ENCODE data around the gene KLRF2. TPM values are rescaled to one million over a fixed set of nuclear protein-coding genes. Genes with fewer than 3 reads are reported as not detected.

The KLRF2 gene
- polyA plus RNA-seq (not detected in 2 replicates), polyA minus RNA-seq (not detected in 2 replicates)

- Histone ChIP-seq H3K9me3 (ENCODE audit: low read length) (no peaks in the 10 kb centered on the region), H3K27ac (ENCODE audit: low read length) (no peak within 1 kb of the TSS), H3K4me3 (ENCODE audit: low read length) (no peak within 1 kb of the TSS), H3K79me2 (replicated peaks; ENCODE audit: insufficient read depth, low read length) (no peaks in the 10 kb centered on the region), H3K36me3 (ENCODE audit: insufficient read depth, low read length) (no peaks in the 10 kb centered on the region), H2AFZ (ENCODE audit: low read depth, low read length) (no peak within 1 kb of the TSS), H4K20me1 (ENCODE audit: insufficient read depth) (no peaks in the 10 kb centered on the region), H3K4me2 (ENCODE audit: low read length) (no peak within 1 kb of the TSS), H3F3A (ENCODE audit: insufficient read depth, low read length, poor library complexity, severe bottlenecking) (no peaks in the 10 kb centered on the region), H3K9ac (ENCODE audit: low read length) (no peak within 1 kb of the TSS), H3K9me2 (ENCODE audit: insufficient read depth, low read length) (no peaks in the 10 kb centered on the region), H3K27me3 (ENCODE audit: insufficient read depth, low read depth, low read length) (no peaks in the 10 kb centered on the region)
- no peak for TF ChIP-seq SMC3 (conservative IDR thresholded peaks at IDR 0.05; ENCODE audit: poor library complexity)
- no peak for TF ChIP-seq RAD21 (conservative IDR thresholded peaks at IDR 0.05)
- TF ChIP-seq EP300 (conservative IDR thresholded peaks at IDR 0.05; ENCODE audit: poor library complexity, severe bottlenecking), result no peak
- no peak for TF ChIP-seq REST (IDR thresholded peaks at IDR 0.05; ENCODE audit: borderline replicate concordance)
- TF ChIP-seq MXI1 (conservative IDR thresholded peaks at IDR 0.05; ENCODE audit: poor library complexity, severe bottlenecking), result no peak
- TF ChIP-seq POLR2AphosphoS5 (IDR thresholded peaks at IDR 0.05), result no peak
- TF ChIP-seq, protein P1, sequence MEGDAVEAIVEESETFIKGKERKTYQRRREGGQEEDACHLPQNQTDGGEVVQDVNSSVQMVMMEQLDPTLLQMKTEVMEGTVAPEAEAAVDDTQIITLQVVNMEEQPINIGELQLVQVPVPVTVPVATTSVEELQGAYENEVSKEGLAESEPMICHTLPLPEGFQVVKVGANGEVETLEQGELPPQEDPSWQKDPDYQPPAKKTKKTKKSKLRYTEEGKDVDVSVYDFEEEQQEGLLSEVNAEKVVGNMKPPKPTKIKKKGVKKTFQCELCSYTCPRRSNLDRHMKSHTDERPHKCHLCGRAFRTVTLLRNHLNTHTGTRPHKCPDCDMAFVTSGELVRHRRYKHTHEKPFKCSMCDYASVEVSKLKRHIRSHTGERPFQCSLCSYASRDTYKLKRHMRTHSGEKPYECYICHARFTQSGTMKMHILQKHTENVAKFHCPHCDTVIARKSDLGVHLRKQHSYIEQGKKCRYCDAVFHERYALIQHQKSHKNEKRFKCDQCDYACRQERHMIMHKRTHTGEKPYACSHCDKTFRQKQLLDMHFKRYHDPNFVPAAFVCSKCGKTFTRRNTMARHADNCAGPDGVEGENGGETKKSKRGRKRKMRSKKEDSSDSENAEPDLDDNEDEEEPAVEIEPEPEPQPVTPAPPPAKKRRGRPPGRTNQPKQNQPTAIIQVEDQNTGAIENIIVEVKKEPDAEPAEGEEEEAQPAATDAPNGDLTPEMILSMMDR (IDR thresholded peaks at IDR 0.05; ENCODE audit: poor library complexity, severe bottlenecking), result no peak
- TF ChIP-seq TAF1 (IDR thresholded peaks at IDR 0.05; ENCODE audit: low read depth), result no peak
- TF ChIP-seq EZH2 (IDR thresholded peaks at IDR 0.05; ENCODE audit: borderline replicate concordance, insufficient read depth, low read length, poor library complexity, severe bottlenecking), result no peak
Observed at GRCh38 chr12:9881246-9881645, at the start of gene KLRF2. TSS of gene KLRF2 (plus strand) at chr12:9881489. CDS start at chr12:9881596, 107 bp downstream.

DNA sequence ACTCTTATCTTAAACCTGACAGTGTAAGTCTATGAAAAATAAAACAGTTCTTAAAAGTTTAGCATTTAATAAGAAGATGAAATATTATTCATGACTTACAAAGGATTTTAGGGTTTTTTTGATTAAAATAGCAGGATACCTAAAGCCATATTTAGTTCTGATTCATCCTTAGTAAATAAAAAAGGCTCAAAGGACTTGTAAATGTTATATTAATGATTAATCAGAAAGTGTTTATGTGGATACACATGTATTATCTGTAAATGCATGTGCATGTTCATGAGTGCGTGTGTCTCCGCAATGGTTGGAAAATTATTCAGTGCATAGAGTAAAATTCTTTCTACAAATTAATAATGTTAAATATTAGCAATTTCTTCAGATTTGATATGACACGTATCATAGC lies 49.6 kb upstream of the KLRF2 start:
- TF ChIP-seq TAF1 (IDR thresholded peaks at IDR 0.05; ENCODE audit: low read depth), result no peak
- no peak for TF ChIP-seq RAD21 (conservative IDR thresholded peaks at IDR 0.05)
- TF ChIP-seq SMC3 (conservative IDR thresholded peaks at IDR 0.05; ENCODE audit: poor library complexity), result no peak
- Histone ChIP-seq H3K4me2 (ENCODE audit: low read length) (no peak overlapping the region), H2AFZ (ENCODE audit: low read depth, low read length) (no peak overlapping the region), H3K27ac (ENCODE audit: low read length) (no peak overlapping the region), H3K79me2 (replicated peaks; ENCODE audit: insufficient read depth, low read length) (no peaks in the 10 kb centered on the region), H3K4me3 (ENCODE audit: low read length) (no peak overlapping the region), H3K36me3 (ENCODE audit: insufficient read depth, low read length) (no peaks in the 10 kb centered on the region), H3K9me2 (ENCODE audit: insufficient read depth, low read length) (no peaks in the 10 kb centered on the region), H4K20me1 (ENCODE audit: insufficient read depth) (no peaks in the 10 kb centered on the region), H3F3A (ENCODE audit: insufficient read depth, low read length, poor library complexity, severe bottlenecking) (no peaks in the 10 kb centered on the region), H3K27me3 (ENCODE audit: insufficient read depth, low read depth, low read length) (no peaks in the 10 kb centered on the region), H3K9me3 (ENCODE audit: low read length) (no peaks in the 10 kb centered on the region), H3K9ac (ENCODE audit: low read length) (no peak overlapping the region)

- Histone ChIP-seq H3F3A (ENCODE audit: insufficient read depth, low read length, poor library complexity, severe bottlenecking) (no peaks in the 10 kb centered on the region), H3K9ac (ENCODE audit: low read length) (no peak overlapping the region), H3K27me3 (ENCODE audit: insufficient read depth, low read depth, low read length) (no peaks in the 10 kb centered on the region), H3K79me2 (replicated peaks; ENCODE audit: insufficient read depth, low read length) (no peaks in the 10 kb centered on the region), H3K27ac (ENCODE audit: low read length) (no peak overlapping the region), H3K9me2 (ENCODE audit: insufficient read depth, low read length) (no peaks in the 10 kb centered on the region), H4K20me1 (ENCODE audit: insufficient read depth) (no peaks in the 10 kb centered on the region), H3K4me3 (ENCODE audit: low read length) (no peak overlapping the region), H3K36me3 (ENCODE audit: insufficient read depth, low read length) (no peaks in the 10 kb centered on the region), H3K9me3 (ENCODE audit: low read length) (no peaks in the 10 kb centered on the region), H3K4me2 (ENCODE audit: low read length) (no peak overlapping the region), H2AFZ (ENCODE audit: low read depth, low read length) (no peak overlapping the region)
- TF ChIP-seq MXI1 (conservative IDR thresholded peaks at IDR 0.05; ENCODE audit: poor library complexity, severe bottlenecking) (no peak), SMC3 (conservative IDR thresholded peaks at IDR 0.05; ENCODE audit: poor library complexity) (no peak), EZH2 (IDR thresholded peaks at IDR 0.05; ENCODE audit: borderline replicate concordance, insufficient read depth, low read length, poor library complexity, severe bottlenecking) (no peak), RAD21 (conservative IDR thresholded peaks at IDR 0.05) (no peak), TAF1 (IDR thresholded peaks at IDR 0.05; ENCODE audit: low read depth) (no peak), REST (IDR thresholded peaks at IDR 0.05; ENCODE audit: borderline replicate concordance) (no peak), EP300 (conservative IDR thresholded peaks at IDR 0.05; ENCODE audit: poor library complexity, severe bottlenecking) (no peak), POLR2AphosphoS5 (IDR thresholded peaks at IDR 0.05) (no peak)
- TF ChIP-seq, protein P1 (IDR thresholded peaks at IDR 0.05; ENCODE audit: poor library complexity, severe bottlenecking), result no peak
Observed at GRCh38 chr12:9843407-9843806, 37.9 kb upstream of the KLRF2 start.
